ENCODE results near the gene AAK1.
"Not testable (repeated sequence)": the region's sequence is repeated elsewhere in the genome, so short reads cannot be mapped to it uniquely, and the experiment has no call there.

The AAK1 gene

DNA sequence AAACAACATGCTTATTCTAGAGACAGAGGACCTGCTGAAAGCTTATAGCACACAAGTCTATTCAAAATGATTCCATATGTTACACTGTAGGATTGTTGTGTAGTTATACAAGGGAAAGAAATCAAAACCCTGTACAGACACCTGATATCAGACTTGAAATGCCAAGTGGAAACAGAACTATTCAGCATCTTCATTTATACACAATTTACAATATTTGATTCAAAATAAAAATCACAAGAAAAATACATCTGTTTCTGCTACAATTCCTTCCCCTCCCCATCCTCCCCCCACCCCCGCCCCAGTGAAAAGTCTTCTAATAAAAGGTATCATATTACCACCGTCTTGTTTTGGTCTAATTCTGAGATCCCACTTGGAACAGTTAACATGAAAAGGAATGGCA is 168.9 kb downstream of the AAK1 start:
- no peak for DNase-seq

DNA sequence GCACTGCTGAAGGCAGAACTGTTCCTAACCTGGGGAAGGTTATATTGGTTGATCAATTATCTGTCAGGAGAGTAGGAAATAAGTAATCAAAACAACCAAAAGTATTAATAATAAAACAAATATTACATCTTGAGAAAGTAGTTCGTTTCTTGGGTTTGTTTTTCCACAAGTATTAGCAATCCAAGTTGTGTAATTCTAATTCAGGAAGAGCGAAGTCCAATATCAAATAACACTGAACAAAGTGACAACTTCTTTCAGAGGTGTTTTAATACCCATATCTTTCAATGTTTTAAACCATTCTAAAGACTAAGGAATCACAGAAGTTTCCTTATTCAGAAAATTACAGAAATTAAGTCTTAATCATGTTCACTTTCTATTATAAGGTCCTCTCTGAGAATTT is 171.7 kb downstream of the AAK1 start:
- no peak for DNase-seq

DNA sequence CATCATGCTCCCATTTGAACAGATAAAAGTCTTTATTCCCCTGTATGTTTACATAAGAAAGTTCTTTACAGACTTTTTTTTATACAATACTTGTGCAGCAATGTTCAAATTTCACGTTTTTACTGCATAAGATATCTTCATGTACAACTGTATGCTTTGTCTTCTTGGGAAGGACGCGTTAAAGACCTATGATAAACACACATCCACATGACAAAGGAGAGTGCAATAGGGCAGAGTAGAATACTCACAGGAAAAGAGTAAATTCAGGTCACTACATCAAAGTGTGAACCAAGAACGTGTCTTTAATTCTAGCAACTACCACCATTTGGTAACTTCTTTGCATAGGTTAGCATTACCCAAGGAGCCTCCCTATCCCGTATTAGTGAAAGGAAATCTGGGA is 172.6 kb downstream of the AAK1 start:
- no peak for DNase-seq

GRCh38 chr2:69469784-69470183 is 173.8 kb downstream of the AAK1 start:
- DNase-seq: no peak

GRCh38 chr2:69469375-69469774 is 174.2 kb downstream of the AAK1 start:
- DNase-seq: no peak

DNA sequence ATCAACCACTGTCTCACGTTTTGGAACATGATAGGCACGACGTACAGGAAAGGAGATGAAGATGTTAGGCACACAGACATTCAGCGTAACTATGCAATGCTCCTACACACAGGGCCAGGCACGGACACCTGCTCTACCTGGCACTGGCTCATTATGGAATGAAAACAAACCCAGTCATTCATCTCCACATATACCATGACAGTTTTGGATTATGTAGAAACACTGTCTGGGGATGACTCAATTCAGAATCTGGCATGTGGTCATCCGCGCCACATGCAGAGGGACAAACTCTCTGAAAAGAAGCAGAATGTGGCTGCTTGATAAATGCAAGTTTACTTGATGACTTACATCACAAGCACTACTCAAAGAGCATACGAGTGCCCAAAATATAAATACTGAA is 176.8 kb downstream of the AAK1 start:
- DNase-seq: no peak

DNA sequence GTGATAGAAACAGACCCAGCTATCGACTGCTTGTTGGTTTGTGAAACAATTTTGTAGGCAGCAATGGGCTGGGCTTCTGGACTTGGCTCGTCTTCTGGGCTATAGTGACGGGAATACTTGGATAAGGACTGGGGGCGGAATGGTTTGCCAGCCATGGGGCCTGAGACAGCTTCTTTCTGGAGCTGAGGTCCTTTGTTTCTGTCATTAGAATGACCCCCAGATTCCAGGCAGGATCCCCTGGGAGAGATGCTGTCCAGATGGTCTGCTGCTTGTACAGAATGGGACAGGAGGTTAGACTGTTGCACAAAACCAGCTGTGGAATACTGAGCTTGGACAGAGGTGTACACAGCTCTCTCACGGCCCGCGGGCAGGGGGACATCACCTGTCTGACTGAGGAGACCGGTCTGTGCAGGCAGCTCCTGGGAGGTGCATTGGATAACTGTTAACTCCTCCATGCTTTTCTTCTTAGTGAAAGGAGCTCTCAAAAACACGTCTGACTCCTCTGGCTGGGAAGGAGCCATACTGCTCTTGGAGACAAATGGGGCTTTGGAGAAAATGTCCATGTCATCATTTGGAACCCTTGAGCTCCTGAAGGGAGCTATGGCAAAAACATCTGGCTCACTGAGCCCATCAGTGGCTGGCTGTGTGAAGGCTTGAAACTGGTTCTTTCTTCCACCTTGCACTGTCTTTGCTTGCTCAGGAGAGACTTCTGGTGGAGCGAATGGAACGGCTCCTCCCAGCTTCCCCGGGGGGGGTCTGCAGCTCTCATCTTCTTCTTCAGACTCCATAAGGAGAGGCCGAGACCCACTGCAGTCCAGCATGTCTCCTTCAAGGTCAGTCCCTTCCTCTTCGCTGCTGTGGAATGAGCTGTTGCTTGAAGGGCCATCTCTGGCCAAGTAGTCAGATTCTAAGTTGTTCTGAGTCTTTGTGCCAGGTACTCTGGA is 177.8 kb downstream of the AAK1 start:
- no peak for DNase-seq

DNA sequence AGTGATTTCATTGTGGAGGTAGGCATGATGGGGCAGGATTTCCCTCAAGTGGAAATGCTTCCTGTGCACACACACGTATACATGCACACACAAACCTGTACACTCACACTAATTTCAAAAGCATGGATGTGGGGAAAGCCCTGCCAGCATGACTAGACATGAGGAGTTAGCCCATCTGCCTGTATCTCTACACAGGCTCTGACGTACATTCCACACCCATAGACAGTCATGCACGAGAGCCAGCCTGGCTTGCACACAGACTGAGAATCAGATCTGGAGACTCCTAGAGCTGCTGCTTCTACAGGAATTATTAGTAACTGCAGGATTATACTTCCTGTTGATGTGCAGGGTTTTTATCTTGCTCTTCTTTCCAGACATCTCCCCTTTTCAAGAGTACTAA is 179.0 kb downstream of the AAK1 start:
- DNase-seq: no peak

DNA sequence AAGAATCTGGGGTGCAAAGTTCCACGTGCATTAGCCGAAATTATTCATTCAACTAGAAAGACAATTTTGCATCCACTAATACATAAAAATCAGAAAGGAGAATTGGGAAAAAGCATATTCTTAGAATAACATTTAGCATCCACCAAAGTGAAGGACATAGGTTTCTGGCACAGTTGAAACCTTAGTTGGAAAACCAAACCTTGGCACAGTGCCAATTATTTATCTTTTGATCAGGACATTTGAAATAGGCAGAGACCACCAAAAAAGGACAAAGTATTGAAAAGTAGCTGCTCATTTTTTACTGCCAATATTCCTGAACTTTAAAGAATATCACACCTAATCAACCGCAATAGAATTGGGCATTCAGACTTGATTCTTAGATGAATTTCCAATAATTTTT is 180.8 kb downstream of the AAK1 start:
- no peak for DNase-seq

DNA sequence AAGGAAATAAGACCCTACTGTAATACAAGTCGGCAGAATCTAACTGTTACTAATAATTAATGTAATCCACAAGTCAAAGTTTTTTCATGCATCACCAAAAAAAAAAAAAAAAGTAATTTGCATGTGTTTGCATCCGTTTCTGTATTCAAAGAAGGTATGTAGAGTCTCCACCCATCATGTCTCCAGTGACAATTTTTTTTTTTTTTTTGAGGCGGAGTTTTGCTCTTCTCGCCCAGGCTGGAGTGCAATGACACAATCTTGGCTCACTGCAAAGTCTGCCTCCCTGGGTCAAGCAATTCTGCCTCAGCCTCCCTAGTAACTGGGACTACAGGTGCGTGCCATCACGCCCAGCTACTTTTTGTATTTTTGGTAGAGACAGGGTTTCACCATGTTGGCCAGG is 182.1 kb downstream of the AAK1 start:
- DNase-seq: no peak

DNA sequence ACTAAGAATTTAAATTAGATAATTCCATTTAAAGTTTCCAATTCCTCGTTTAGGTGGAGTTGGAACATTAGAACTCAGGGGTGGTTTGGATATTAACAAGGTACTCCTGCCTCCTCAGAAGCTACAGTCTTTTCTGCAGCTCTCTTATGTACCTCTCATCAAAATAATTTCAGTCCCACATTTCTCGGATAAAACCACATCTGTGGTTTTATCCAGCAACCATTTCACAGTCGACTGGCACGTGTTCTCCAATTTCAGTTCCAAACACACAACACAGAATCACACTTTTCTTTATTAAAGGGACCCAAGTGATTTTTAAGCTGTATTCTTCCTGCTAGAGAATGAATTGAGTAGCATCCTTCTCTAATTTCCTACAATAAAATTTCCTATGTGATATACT is 183.6 kb downstream of the AAK1 start:
- DNase-seq: no peak

- no peak for DNase-seq
Measured at GRCh38 chr2:69456950-69457445, 186.5 kb downstream of the AAK1 start.

DNA sequence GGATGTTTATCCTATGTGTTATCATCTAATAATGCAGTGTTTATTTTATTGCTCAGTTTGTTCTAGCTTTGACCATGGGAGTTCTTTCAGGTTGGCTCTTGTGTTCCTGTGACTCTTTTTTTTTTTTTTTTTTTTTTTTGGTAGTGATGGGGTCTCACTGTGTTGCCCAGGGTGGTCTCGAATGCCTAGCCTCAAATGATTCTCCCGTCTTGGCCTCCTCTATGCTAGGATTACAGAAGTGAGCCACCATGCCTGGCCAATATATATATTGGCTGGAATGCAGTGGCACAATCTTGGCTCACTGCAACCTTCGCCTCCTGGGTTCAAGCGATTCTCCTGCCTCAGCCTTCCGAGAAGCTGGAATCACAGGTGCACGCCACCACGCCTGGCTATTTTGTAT is 187.4 kb downstream of the AAK1 start:
- DNase-seq: no peak

- DNase-seq: no peak
Measured at GRCh38 chr2:69454976-69455375, 188.6 kb downstream of the AAK1 start.

GRCh38 chr2:69453475-69454129 is 189.9 kb downstream of the AAK1 start:
- no peak for DNase-seq

GRCh38 chr2:69452687-69453086 is 190.9 kb downstream of the AAK1 start:
- DNase-seq: no peak

DNA sequence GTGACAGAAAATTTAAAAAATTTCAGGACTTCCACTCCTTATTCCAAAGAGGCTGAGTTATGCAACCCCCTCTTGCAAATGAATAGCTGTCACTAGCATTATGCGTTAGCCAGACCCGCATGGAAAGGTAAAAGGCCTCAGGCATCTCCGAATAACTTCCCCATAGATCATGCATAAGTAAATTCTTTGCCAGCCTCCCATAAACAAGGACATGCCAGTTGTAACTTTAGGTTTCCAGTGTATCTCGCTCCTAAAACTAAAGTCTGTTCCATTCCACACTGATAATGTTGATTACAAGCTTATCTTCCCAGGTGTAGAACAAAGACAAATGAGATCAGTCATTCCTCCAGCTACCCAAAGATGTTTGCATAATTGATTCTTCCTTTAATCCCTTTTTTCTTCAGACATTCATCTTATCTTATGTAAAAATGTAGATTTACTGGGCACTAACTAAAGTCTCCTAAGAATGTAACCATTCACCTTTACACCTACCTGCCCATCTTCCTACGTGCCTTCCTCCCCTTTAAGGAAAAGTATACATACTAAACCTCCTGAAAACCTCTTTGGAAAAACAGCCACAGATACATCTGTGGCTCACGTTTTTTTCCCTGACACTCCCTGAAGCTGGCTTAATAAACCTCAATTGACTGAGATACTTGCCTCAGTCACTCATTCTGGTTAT is 192.7 kb downstream of the AAK1 start:
- no peak for DNase-seq

GRCh38 chr2:69449906-69450305 is 193.6 kb downstream of the AAK1 start:
- DNase-seq: no peak

GRCh38 chr2:69443673-69444072 is 199.9 kb downstream of the AAK1 start:
- not testable (repeated sequence) for DNase-seq

DNA sequence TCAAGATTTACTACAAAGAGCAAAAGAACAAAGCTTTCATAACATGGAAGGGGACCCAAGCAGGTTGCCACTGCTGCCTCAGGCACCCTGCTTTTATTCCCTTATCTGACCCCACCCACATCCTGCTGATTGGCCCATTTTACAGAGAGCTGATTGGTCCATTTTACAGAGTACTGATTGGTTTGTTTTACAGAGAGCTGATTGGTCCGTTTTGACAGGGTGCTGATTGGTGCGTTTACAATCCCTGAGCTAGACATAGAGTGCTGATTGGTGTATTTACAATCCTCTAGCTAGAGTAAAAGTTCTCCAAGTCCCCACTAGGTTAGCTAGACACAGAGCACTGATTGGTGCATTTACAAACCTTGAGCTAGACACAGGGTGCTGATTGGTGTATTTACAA is 204.0 kb downstream of the AAK1 start:
- DNase-seq: not testable (repeated sequence)

DNA sequence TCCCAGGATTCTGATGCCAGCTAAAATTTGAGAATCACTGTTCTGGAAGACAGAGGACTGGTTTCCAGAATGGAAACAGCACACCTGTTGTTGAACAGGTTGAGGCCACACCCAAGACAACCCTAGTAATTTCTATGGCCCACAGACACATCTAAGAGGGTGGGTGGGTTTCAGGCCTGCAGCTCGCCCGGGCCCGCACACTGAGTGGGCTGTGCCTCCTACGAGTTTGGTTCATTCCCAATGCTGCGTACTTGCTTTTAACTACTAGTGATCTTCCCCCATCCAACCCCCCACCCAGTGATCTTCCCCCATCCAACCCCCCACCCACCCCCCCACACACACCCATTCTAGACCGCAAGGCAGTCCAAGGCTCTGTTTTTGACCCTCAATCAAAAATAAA is 205.0 kb downstream of the AAK1 start:
- DNase-seq: no peak

DNA sequence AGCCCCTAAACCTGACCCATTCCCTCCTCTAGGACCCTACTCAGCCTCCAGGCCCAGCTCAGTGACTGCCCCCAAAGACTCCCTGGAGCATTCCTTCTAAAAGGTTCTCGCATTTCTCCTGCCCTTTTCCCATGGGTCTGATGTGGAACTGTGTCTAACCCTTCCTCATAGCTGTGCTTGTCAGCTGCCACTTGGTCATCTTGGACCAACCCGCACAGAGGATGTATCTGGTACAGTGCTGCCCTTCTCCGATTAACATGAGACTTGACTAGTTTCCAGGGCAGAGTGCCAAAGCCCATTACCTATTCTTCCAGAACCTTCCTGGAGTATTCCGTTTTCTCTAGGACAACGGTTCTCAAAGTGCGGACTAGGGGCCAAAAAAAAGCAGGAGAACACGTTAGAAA is 205.8 kb downstream of the AAK1 start:
- no peak for DNase-seq

- peak; percentile 91 for DNase-seq
Measured at GRCh38 chr2:69436938-69437750, 206.4 kb downstream of the AAK1 start, which contains the start of gene NFU1. TSS of gene NFU1 (minus strand) at chr2:69437435. CDS start at chr2:69437422, 13 bp downstream.

All from NK-92 treated with Interleukin-12 subunit alpha and Interleukin-12 subunit beta, amount 100 ng/mL, for 24 hours (cell line).